Stimulated activated CD8-positive, alpha-beta memory T cell treated with anti-CD3 and anti-CD28 coated beads, Interleukin-7, amount 100 ng/mL, for 48 hours (primary cell): ENCODE data around the gene RALGAPA1.
"Not testable (repeated sequence)": the region's sequence is repeated elsewhere in the genome, so short reads cannot be mapped to it uniquely, and the experiment has no call there.

Experiments
- DNase-seq, 2 donors: peaks; one replicate each; pipeline ENCODE4 v3.0.0-alpha.2; 2020; ENCODE audit warnings: low read depth in 1 of 2; ENCODE audit errors: extremely low read depth in 1 of 2

RALGAPA1 gene

DNA sequence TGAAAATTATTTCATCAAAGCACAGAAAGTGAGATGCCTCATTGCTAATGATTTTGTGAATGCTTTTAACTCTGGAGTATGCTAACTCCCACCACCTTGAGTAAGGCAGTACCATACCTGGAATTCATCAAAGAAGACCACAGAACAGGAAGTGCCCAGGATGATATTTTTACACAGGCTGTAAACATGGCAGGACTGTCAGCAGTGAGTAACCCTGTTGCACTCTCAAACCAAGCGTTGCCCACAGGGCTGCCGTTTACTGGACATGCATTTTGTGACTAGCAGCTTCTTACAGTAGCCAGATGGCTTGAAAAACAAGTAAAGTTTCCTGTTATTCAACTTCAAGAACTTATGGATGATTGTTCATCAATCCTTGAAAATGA, 42.4 kb downstream of the RALGAPA1 start:
- no peak for DNase-seq

DNA sequence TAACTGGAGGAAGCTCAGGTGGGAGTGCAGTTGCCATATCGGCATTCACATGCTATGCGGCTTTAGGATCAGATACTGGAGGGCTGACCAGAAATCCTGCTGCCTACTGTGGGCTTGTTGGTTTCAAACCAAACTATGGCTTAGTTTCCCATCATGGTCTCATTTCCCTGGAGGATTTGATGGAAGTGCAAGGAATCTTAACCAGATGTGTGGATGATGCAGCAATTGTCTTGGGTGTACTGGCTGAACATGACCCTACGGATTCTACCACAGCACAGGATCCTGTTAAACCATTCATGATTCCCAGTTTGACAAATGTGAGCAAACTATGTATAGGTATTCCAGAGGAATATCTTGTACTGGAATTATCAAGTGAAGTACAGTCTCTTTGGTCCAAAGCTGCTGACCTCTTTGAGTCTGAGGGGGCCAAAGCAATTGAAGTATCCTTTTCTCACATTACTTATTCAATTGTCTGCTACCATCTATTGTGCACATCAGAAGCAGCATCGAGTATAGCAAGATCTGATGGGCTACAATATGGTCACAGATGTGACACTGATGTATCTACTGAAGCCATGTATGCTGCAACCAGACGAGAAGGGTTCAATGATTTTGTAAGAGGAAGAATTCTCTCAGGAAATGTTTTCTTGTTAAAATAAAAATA, 42.9 kb downstream of the RALGAPA1 start:
- DNase-seq: no peak

DNA sequence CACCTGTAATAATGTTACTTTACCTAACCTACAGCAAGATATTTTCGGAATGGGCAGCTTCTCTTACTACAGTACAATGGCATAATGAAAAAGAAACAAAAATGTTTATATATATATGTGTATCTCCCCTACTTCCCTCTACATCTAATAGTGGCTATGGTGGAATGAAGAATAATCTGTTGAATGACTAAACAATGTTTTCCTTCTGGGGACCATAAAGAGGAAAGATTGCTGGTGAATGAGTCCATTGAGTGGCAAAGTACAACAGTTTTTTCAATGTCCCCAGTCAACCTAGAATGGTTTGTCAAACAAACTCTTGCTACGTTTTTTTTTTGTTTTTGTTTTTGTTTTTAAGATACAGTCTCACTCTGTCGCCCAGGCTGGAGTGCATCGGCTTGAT, 47.2 kb downstream of the RALGAPA1 start:
- DNase-seq: no peak

DNA sequence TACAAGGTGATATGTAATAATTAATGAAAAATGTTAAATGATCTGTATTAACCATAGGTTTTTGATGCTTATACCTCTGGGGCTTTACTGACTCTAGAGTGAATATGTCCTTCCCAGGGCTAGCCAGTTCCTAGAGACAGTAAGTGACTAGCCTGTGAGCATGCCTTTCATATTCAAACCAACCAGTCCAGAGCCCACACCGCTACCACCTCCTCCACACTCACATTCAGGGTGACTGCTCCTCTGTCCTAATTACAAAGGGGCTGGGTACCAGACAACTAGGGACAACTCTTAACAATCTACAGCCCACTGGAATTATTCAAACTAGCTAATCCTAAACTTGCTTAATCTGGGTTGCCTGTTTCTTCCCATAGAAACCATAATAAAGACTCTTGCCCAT, 49.0 kb downstream of the RALGAPA1 start:
- no peak for DNase-seq

DNA sequence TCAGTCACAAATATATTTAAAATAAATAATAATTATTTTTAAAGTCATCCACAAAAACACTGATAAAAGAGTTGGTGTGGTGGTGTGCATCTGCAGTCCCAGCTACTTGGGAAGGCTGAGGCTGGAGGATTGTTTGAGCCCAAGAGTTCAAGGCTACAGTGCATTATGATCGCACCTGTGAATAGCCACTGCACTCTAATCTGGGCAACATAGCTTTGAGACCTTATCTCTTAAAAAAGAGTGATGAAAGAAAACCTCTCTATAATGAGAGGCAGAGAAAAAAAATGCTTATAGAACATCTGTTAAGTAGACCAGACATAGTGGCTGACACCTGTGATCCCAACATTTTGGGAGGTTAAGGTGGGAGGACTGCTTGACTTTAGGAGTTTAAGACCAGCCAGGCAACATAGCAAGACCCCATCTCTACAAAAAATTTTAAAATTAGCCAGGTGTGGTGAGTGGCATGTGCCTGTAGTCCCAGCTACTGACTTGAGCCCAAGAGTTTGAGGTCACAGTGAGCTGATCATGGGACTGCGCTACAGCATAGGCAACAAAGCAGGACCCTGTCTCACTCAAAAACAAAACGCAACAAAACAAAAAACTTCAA, 50.5 kb downstream of the RALGAPA1 start:
- no peak for DNase-seq

DNA sequence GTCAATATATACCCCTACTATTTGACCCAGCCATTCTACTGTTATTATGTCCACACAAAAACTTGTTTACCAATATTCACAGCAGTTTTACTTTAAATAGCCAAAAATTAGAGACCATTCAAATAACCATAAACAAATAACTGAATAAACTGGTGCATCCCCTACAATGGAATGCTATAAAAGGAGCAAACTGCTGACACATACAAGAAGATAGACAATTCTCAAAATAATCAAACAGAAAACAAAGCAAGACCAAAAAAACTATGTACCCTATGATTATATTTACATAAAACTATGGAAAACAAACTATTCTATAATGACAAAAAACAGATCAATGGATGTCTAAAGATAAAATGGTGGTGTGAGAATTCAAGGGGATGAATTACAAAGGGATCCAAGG, 54.4 kb downstream of the RALGAPA1 start:
- no peak for DNase-seq

DNA sequence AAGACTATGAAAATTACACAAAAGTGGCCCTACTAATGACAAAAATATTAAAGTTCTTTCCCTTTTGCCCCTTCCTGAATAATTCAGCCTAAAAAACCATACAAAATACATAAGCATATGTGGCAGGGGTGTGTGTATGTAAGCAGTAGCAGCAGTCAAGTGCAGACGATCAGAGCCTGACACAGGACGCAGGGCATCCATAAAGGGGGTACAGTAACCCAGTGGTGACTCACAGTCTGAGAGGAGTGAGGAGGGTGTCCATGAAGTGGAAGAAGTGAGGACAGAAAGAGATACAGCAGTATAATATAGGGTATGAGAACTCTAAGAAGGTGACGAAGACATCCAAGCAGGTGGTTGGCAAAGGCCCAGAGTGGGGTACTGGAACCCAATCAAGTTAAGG, 56.7 kb downstream of the RALGAPA1 start:
- no peak for DNase-seq

DNA sequence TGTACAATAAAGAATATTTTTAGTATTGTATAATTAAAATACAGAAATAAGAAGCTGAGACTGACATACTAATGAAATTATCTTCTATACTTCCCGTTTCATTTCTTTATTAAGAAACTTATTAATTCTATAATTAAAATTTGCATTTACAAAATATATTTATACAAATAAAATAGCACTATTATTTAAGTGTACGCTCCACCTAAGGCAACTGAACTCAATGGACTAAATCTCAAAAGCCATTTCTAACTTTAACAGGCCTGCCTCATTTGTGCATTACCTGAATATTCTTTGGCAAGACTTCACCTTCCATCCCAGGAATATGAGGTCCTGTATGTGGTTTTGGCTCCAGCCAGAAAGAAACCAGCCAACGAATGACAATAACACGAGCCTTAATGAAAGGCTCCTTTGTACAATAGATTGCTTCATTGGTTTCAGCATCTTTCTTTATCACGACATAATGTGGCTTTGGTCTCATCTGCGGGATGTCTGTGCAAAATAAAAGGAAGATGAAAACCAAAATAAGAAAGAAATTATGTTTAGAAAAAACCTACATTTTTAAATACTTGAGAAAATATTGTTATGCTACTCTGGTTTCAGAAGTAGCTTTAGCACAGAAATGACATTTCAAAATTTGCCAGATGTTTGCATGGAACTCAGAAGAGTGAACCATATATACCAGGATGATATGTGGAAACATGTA, 58.7 kb downstream of the RALGAPA1 start:
- DNase-seq: no peak

DNA sequence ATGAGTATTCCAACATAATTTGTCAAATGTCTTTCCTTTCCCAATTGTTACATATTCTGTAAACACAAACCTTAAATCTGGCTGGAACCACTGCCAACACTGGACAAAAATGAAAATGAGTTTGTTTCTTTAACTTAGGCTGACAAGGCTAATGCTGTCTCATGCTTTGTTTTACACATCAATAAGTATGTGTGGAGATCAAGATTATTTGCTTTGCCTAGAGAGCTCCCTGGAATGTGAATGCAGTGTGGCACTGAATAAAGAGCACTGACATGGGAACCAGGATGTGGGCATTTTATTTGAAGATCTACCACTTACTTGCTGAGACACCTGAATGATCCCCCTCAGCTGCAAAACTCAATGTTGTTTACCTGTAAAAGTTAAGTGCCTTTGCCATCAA, 61.7 kb downstream of the RALGAPA1 start:
- DNase-seq: no peak

DNA sequence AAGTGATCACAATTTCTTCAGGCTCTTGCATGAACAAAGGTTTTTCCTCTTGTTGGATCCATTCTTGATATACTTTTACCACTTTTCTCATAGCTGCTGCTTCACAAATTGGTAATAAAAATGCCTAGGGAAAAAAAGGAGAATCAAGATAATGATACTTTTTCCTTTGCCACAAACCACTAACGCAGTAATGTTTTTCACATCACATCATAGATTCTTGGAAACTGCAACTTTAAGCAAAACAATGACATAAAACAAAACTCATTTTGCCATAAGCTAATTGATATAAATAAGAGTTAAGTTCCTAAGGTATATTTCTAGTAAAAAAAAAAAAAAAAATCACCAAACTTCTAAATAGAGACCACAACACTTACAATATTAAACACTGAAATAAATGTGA, 66.7 kb downstream of the RALGAPA1 start:
- no peak for DNase-seq

DNA sequence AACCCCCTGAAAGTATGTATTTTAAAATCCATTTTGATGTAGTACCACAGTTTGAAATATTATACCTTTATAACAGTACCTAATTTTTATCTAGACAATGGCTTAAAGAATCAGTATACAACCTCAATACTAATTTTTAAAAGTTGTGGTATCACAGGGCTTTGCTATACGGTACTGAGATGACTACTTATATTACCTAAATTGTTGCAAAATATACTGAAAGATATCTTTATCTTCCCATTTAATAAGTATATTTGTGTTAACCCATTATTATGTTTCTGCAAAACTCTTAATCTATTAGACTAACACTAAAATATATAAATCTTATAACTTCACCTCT, 67.1 kb downstream of the RALGAPA1 start:
- DNase-seq: no peak

DNA sequence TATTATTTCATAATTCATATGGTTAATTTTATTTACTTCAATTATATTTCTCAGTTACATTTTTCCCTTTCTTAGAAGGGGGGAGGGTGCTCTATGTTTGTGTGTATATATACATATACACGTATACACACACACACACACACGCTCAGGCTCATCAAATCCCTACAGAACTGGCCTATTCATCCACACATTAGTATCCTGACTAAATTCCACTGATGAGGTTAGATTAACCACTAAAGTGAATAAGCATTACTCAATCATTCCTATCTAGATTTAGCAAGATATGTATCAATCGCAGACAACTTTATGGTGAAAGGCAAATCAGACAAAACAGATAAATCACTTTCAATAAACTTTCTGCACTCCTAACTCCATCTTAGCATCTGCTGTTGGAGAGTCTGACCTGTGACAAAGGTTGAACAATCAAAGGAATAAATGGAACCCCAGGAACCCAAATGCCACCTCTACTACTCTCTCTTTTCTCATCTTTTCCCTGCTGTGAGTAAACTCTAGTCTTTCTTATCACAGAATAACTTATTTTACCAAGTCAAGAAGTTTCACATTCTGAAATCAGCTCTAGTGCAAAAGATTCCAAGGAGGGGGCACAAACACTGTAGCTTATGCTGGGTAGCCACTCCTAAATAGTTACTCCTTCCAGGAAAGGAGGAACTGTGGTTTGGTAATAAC, 67.6 kb downstream of the RALGAPA1 start:
- DNase-seq: no peak

DNA sequence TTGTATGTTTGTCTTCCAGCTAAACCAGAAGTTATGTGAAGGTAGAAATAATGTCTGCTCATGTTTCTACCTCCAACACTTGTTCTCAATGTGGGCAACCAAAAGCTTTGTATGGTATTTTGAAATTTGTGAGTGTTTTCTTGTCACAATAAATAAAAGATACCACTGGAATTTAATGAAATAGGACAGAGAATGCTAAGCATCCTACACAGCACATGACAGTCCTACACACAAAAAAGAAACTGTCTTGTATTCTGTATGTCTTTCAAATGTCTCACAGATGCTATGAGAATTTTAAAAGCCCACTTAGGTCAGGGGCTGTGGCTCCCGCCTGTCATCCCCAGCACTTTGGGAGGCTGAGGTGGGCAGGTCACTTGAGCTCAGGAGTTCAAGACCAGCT, 68.9 kb downstream of the RALGAPA1 start:
- DNase-seq: no peak

DNA sequence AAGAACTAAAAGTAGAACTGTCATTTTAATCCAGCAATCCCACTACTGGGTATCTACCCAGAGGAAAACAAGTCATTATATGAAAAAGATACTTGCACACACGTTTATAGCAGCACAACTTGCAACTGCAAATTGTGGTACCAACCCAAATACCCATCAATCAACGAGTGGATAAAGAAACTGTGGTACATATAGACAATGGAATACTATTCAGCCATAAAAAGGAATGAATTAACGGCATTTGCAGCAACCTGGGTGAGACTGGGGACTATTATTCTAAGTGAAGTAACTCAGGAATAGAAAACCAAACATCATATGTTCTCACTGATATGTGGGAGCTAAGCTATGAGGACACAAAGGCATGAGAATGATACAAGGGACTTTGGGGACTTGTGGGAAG, 73.9 kb downstream of the RALGAPA1 start:
- not testable (repeated sequence) for DNase-seq

DNA sequence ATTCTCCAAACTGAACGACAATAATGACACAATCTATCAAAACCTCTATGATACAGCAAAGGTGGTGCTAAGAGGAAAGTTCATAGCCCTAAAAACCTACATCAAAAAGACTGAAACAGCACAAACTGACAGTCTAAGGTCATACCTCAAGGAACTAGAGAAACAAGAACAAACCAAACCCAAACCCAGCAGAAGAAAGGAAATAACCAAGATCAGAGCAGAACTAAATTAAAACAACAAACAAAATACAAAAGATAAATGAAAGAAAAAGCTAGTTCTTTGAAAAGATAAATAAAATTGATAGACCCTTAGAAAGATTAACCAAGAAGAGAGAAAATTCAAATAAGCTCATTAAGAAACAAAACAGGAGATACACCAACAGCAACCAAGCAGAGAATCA, 75.6 kb downstream of the RALGAPA1 start:
- not testable (repeated sequence) for DNase-seq

DNA sequence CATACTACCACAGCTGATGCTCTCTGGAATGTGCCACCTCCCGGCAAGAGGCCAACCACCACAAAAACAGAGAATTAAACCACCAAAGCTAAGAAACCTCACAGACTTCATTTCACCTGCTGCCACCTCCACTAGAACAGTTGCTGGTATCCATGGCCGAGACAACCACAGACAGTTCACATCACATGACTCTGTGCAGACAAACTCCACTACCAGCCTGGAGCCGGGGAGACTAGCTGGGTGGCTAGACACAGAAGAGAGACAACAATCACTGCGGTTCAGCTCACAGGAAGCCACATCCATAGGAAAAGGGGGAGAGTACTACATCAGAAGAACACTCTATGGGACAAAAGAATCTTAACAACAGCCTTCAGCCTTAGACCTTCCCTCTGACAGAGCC, 78.2 kb downstream of the RALGAPA1 start:
- DNase-seq: no peak

DNA sequence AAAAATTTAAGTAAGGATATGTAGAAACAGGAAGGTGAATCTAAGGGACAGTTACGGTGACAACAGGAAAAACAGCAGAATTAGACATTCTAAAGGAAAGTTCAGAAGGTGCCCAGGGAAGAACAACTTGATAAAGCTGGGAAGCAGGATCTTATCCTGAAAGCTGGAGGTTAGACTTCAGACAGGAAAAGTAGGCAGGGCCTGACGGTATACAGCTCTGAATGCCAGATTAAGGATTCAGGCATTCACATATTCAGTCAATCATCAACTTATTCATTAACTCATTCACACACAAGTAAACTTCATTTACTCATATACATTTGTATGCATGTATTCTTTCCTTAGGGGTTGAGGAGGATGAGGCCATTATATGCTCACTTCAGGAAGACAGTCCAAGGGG, 81.3 kb downstream of the RALGAPA1 start:
- DNase-seq: no peak

DNA sequence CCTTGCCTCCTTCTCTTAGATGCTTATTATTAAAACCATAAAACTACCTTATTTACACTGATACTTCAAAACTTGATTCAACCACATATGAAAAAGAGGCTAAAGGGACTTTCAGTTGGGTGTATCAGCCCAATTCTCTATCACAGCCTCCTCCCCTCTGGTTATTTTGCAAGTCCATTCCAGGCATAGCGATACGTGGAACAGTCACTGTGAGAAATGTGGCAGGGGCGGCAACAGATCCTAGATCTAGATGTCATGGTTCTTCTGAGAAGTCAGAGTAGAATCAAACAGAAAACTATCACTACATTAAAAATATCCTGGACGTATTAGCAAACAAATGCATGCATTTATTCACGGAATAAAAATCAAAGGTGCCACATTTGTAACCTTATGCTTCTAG, 83.2 kb downstream of the RALGAPA1 start:
- DNase-seq: no peak

DNA sequence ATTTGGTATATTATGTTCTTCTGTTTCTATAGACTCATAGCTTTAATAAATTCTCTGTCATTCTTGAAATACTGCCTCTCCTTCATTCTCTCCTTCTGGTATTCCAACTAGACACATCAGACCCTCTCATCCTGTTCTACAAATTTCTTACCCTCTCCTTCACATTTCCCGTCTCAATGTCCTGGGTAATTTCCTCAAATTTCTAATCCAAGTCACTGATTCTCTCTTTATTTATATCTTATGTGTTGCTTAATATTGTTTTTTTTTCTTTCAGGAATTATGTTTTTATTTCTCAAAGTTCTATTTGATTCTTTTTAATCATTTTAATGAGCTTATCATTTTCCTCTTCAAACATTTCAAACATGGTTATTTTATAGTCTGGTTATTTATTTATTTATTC, 94.0 kb downstream of the RALGAPA1 start:
- no peak for DNase-seq

DNA sequence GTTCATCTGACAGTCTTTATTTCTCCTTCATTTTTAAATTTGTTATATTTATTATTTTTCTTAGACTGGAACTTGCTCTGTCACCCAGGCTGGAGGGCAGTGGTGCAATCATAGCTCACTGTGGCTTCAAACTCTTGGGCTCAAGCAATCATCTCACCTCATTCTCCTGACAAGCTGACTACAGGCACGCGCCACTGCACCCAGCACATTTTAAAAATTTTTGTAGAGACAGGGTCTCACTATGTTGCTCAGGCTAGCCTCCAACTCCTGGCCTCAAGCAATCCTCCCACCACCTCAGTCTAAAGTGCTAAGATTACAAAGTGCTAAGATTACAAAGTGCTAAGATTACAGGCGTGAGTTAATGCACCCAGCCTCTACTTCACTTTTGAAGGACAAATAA, 96.6 kb downstream of the RALGAPA1 start:
- no peak for DNase-seq

DNA sequence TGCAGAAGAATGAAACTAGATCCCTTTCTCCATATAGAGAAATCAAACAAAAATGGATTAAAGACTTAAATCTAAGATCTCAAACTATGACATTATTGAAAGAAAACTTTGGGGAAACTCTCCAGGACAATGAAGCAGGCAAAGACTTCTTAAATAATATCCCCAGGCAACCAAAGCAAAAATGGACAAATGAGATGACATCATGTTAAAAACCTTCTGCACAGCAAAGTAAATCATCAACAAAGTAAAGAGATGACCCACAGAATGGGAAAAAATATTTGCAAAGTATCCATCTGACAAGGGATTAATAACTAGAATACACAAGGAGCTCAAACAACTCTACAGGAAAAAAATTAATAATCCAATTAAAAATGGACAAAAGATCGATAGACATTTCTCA, 101.0 kb downstream of the RALGAPA1 start:
- no peak for DNase-seq

DNA sequence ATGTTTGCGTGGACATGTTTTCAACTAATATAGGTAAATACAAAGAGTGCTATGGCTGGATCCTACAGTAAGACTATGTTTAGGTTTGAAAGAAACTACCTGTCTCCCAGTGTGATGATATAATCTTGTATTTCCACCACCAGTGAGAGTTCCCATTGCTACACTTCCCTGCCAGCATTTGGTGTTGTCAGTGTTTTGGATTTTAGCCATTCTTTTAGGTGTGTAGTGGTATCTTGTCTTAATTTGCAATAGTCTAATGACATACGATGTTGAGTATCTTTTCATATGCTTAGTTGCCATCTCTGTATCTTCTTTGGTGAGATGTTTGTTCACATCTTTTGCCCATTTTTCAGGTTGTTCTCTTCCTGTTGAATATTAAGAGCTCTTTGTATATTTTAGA, 103.5 kb downstream of the RALGAPA1 start:
- DNase-seq: no peak
